Spleen (tissue), 7 donors: Measurements from ENCODE around the gene WDR70.

Experiments
- CTCF ChIP-seq, 11 experiments: fragments of 200-600 bp in 7 of 11; fragments of 450-650 bp in 4 of 11; sonication (generic) in 4 of 11; IDR thresholded peaks in 8 of 11; conservative IDR thresholded peaks in 3 of 11; 1 replicate in 7 of 11; 2 replicates in 4 of 11; pipeline versions ENCODE4 v1.4.0 to v1.8.0; 2016 to 2021; ENCODE audit warnings: antibody characterized with exemption in 11 of 11, inconsistent platforms in 4 of 11, mild to moderate bottlenecking in 1 of 11
- POLR2A ChIP-seq, 3 donors: fragments of 450-650 bp; IDR thresholded peaks; one replicate each; pipeline ENCODE4 v1.5.1; 2017; ENCODE audit warnings: antibody characterized with exemption in 3 of 3, mild to moderate bottlenecking in 1 of 3
- POLR2AphosphoS5 ChIP-seq, 3 donors: sonication (generic); formaldehyde crosslinking; IDR thresholded peaks; one replicate each; pipeline ENCODE4 v1.5.1; 2017; ENCODE audit warnings: antibody characterized with exemption in 3 of 3
- donor health status: DM: no; HTN: no; CAD: no; lungs with moderate emphysema.
- donor health status: DM: no; HTN: no; CAD: no.
- donor health status: DM: no; HTN: no; CAD: no.

DNA sequence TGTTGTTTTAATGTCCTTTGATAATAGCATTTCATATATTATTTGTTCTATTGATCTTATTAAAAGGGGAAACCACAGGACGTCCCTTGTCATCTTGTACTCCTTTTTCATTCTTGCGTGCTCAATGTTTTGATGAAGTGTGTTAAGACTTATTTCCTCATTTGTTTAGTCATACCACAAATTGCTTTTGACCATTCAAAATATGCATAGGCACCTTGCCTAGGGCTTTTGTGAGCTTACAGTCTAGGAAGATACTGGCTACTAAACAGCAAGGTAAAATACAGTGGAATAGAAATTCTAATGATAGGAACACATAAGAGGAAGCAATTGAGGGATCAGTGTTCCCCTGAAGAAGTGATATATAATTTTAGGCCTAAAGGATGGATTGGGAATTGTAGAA is 190.3 kb downstream of the WDR70 start:
- TF ChIP-seq POLR2AphosphoS5 (IDR thresholded peaks at IDR 0.05): no peak
- TF ChIP-seq CTCF (IDR thresholded peaks at IDR 0.05 in 8 of 11, conservative IDR thresholded peaks at IDR 0.05 in 3 of 11): no peak
- TF ChIP-seq POLR2A (IDR thresholded peaks at IDR 0.05): no peak
